ENCODE results near the gene PIGR. TPM values are rescaled to one million over a fixed set of nuclear protein-coding genes. Genes with fewer than 3 reads are reported as not detected.

PIGR gene
- total RNA-seq, 2 donors from 2014 or later, result 10,148 to 12,746 TPM

DNA sequence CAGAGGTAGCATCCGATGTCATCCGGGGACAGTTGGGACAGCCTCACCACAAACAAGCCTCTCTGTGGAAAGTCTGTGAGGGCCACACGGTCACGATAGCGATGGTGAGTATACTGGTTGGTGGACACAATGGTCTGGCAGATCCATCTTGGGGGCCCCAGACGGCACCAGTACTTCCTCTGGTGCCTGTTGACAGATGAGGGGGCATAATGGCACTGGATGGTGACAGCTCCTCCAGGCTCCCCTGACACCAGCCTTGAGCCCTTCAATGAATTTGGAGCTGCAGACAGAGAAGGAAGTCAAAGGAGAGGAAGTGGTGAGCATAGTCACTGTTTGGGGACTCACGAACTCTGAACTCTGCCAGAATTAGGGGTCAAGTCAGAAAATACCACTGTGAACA, 16.0 kb upstream of the PIGR start:
- intact Hi-C loops (cut with DNase I, micrococcal nuclease), result no loop called here
- DNase-seq, result peak in 1 of 2 donors; percentile 19
- ATAC-seq, result no peak

DNA sequence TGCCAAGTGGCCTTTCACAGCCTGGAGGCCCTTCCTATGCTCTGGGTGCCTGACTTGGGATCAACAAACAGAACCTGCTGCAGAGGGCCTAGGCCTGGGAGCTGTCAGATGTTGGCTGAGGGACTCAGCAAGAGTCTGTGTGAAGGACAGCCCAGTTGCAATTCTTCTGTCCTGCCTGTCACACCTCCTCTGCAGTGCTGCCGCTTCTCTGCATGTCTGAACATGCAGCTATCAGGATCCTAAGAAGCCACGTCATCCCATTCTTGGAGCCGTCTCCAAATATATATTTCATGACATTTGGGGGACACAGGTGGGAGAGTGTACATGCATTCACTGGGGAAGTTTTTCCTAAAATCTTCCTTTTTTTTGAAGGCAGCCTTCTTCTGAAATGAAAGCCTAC, 15.4 kb upstream of the PIGR start:
- intact Hi-C loops (cut with DNase I, micrococcal nuclease), result no loop called here
- DNase-seq (peak in 1 of 2 donors; percentile 7), ATAC-seq (no peak)

DNA sequence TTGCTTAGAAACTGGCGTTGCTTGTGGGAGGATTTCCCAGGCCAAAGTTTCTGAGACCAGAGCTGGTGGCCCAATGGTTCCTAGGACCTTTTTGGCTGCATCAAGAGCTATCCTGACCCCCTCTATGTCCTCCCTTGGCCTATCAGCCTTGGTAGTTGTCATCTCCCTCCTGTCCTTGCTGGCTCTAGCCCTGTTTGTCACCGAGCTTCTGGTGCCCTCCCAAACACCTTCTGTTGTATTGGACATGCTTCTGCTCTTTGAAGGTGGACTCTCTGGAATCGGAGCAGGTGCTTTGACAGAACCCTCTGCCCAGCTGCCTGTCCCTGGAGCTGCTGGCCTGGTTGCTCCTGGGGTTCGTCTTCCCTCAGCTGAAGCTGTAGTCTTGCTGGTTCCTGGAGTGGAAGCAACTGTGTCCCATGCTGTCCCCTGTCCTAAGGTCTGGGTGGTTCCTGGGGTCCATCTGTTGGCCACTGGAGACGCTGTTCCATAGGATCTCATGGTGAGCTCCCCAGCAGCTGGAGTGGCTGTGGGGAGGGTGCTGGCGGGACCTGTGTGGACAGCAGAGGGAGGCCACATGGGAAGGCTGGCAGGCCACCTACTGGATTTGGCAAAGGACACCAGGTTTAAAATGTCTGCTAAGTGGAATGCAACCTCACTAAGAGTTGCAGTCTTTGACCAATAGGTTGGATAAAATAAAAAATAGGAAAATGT, 14.6 kb upstream of the PIGR start:
- ATAC-seq, result no peak
- DNase-seq, result no peak
- intact Hi-C loops (cut with DNase I, micrococcal nuclease), result no loop called here

- intact Hi-C loops (cut with DNase I, micrococcal nuclease), result no loop called here
- ATAC-seq (no peak), DNase-seq (no peak)
Observed at GRCh38 chr1:206958144-206958543, 11.9 kb upstream of the PIGR start.

DNA sequence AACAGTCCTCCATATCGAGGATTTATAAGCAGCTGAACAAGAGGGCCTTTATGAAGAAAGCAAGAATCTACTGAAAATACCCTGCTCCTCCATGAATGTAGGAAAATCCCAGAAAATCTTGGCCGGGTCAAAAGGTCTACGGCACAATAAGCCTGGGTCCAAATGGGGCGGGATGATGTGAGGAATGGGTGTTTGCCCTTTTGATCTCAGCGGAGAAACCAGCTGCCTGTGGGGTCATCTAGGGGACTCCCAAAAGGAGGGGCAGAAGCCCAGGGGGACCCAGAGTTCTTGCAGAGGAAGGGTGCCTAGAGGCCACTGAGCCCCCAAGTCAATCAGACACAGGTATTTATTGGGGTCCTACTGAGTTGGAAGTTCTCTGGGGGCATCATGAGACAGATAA, 11.4 kb upstream of the PIGR start:
- ATAC-seq (no peak), DNase-seq (no peak)
- intact Hi-C loops (cut with DNase I, micrococcal nuclease), result no loop called here

- peak; percentile 70 to 88 for DNase-seq
- intact Hi-C loops (cut with DNase I, micrococcal nuclease), result no loop called here
- peak; percentile 63 for ATAC-seq
Observed at GRCh38 chr1:206955476-206956451, 9.5 kb upstream of the PIGR start.

- ATAC-seq (peak; percentile 17), DNase-seq (no peak)
- intact Hi-C loops (cut with DNase I, micrococcal nuclease), result no loop called here
Observed at GRCh38 chr1:206954459-206955342, 8.4 kb upstream of the PIGR start.

DNA sequence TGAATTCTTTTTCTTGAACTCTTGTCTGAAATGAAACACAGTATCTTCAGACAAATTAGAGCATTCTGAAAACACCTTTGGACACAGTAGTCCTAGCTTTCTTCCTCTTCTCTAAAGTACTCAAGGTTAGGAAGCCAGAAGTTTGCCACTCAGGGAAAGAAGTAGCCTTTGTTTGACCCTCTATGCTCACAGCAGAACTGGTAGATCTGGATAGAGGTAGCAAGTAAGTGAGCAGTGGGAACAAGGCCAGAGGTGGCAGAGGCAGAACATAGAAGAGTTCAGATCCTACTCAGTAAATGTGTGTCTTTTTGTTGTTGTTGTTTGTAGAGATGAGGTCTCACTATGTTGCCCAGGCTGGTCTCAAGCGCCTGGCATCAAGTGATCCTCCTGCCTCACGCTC, 7.4 kb upstream of the PIGR start:
- intact Hi-C loops (cut with DNase I, micrococcal nuclease), result no loop called here
- DNase-seq (no peak), ATAC-seq (no peak)

GRCh38 chr1:206953126-206953525, 6.9 kb upstream of the PIGR start:
- DNase-seq, result peak; percentile 83 to 92
- intact Hi-C loops (cut with DNase I, micrococcal nuclease), result no loop called here
- ATAC-seq, result peak; percentile 64

DNA sequence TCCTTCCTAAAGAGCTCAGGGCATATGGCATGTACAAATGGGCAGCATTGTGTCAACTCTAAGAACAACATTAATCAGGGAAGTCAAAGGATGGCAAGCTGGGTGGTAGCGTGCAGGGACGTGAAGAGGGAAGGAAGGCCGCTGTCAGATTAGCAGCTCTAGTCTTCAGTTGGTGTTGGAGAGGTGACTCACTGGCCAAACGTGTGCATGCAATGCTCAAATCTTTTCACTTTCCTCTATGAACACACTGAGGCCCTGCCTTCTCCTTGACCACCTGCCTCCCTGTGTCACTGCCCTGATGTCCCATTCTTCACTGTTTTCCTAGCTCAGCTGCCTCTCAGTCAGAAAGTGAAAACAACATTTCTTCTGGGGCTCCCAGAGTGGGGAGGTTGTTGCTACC, 5.9 kb upstream of the PIGR start:
- intact Hi-C loops (cut with DNase I, micrococcal nuclease), result no loop called here
- peak; percentile 27 for ATAC-seq
- DNase-seq, result peak; percentile 33 to 53

- DNase-seq, result peak; percentile 40 to 62
- peak; percentile 52 for ATAC-seq
- intact Hi-C loops (cut with DNase I, micrococcal nuclease), result no loop called here
Observed at GRCh38 chr1:206951318-206952100, 5.2 kb upstream of the PIGR start.

GRCh38 chr1:206949641-206950040, 3.4 kb upstream of the PIGR start:
- no peak for DNase-seq
- intact Hi-C loops (cut with DNase I, micrococcal nuclease), result no loop called here
- no peak for ATAC-seq

- ATAC-seq, result no peak
- intact Hi-C loops (cut with DNase I, micrococcal nuclease), result no loop called here
Observed at GRCh38 chr1:206949208-206949607, 2.9 kb upstream of the PIGR start.

DNA sequence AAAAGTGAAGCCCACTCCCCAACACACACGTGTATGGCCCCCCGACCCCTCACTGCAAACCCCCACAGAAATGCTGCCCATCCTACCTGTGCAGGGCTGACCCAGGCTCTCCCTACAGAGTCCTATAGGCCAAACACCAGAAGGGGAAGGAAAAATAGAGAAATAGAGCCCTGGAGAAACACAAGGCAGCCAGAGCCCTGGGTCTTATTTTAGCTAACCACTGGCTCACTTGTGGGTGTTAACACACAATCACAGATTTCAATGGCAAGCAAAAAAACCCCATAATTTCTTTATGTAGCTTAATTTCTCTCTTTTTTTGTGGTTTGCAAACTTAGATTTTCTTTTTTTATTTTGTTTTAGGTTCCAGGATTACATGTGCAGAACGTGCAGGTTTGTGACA, 989 bp upstream of the PIGR start:
- no peak for DNase-seq
- intact Hi-C loops (cut with DNase I, micrococcal nuclease), result no loop called here
- ATAC-seq, result no peak

More at GRCh38 chr1:206949208-206949607, 2.9 kb upstream of the PIGR start:
- no peak for DNase-seq

GRCh38 chr1:206945779-206946178, 487 bp downstream of the PIGR start:
- DNase-seq (no peak), ATAC-seq (no peak)
- intact Hi-C loops (cut with DNase I, micrococcal nuclease), result no loop called here

DNA sequence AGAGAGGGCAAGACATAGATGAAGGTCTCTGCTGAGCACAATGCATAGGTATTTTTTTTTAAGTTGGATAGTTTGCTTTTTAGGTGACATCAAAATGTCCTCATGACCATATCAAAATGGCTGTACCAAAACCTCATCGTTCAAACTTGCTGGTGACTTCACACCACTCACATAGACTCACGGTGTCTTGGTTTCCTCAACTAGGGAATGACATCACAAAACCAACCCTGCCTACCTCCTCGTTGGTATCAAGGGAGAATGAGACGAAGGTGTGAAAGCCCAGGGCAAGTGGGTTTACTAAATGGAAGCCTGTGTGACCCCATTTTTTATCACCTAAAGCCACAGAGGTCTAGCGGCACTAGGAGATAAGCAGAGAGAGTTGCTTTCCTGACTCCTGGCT, 1.6 kb downstream of the PIGR start:
- intact Hi-C loops (cut with DNase I, micrococcal nuclease), result no loop called here
- DNase-seq (no peak), ATAC-seq (no peak)

DNA sequence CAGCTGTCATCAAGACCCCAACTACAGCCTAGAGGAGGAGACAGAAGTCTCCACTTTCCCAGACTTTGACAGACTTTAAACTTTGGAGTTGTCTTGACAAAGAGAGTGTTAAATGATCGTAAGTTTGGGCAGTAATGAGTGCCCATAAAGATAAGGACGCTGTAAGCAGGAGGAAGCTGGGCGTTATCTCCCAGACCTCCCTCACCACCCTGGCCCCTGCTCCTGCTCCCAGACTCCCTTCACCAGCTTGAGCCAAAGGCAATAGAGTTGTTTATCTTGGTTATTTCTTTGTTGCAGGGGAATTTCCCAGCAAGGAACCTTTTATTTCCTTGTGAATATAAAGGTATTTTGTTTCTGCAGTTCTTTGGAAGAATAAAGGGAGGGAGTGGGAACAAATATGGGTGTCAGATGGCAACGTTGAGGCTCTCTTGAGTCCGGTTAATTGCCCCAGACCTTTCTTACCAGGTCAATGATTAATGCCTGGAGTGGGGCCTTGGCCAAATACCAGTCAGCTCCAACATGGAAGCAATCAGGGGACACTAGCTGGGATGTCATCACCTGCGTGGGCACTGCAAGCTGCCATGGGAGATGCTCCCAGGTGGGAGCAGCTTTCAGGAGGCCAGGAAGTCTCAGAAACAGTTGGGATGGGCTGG, 4.4 kb downstream of the PIGR start:
- intact Hi-C loops (cut with DNase I, micrococcal nuclease), result no loop called here
- ATAC-seq (peak; percentile 66), DNase-seq (peak; percentile 70 to 87)

DNA sequence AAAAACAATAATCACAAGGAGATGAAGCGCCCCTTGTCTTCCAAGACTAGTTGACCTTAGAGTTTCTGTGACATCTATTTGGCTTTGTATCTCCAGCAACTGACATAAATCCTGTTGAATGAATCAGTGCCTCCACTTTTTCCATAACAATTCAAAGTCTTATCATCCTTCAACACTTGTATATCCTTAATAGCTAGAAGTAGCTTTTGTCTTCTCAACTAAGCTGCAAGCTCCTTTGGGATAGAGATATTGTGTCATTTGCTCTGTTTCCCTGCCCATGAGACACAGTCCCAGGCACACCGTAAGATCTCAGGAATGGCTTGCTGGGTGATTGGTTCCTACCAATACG, 5.7 kb downstream of the PIGR start:
- ATAC-seq (no peak), DNase-seq (no peak)
- intact Hi-C loops (cut with DNase I, micrococcal nuclease), result no loop called here

Data from left colon (tissue), 2 donors.